GM23338 (cell line): ENCODE measurements around the gene PHTF1. TPM values are rescaled to one million over a fixed set of nuclear protein-coding genes. Genes with fewer than 3 reads are reported as not detected.

Source experiments
- ATAC-seq: fragments of 200-7000 bp; cut with Tn5 transposase; 3 replicates; pipeline ENCODE4 v1.9.1; 2020
- DNase-seq: peaks from one replicate; pipeline ENCODE4 v3.0.0-alpha.2; 2015; ENCODE audit warnings: low spot score
- H2AFZ ChIP-seq: fragments of 200-600 bp; sonication (generic); 2 replicates; pipeline ENCODE4 v1.8.0; 2016; ENCODE audit warnings: antibody characterized with exemption, mild to moderate bottlenecking, moderate library complexity
- H3F3A ChIP-seq: fragments of 200-600 bp; sonication (generic); replicated peaks from 2 replicates; pipeline ENCODE4 v1.8.0; 2017; ENCODE audit warnings: antibody characterized with exemption, mixed run types, low read depth
- H3K27ac ChIP-seq: fragments of 200-600 bp; sonication (generic); 2 replicates; pipeline ENCODE4 v1.6.1; 2016; ENCODE audit warnings: low read depth
- H3K27me3 ChIP-seq: fragments of 200-600 bp; sonication (generic); 2 replicates; pipeline ENCODE4 v1.8.0; 2016; ENCODE audit warnings: mild to moderate bottlenecking, mixed run types, moderate library complexity; ENCODE audit not compliant: insufficient read depth
- H3K36me3 ChIP-seq: fragments of 200-600 bp; sonication (generic); 2 replicates; pipeline ENCODE4 v1.8.0; 2016; ENCODE audit warnings: mild to moderate bottlenecking; ENCODE audit not compliant: insufficient read depth
- H3K4me1 ChIP-seq: fragments of 200-600 bp; sonication (generic); 2 replicates; pipeline ENCODE4 v1.8.0; 2016; ENCODE audit warnings: mild to moderate bottlenecking, moderate library complexity; ENCODE audit not compliant: insufficient read depth
- H3K4me2 ChIP-seq: fragments of 200-600 bp; sonication (generic); 2 replicates; pipeline ENCODE4 v1.7.1; 2017; ENCODE audit warnings: mixed run types
- H3K4me3 ChIP-seq: fragments of 200-600 bp; sonication (generic); 2 replicates; pipeline ENCODE4 v1.6.1; 2016; ENCODE audit warnings: mixed run types
- H3K79me2 ChIP-seq: fragments of 200-600 bp; sonication (generic); replicated peaks from 2 replicates; pipeline ENCODE4 v1.8.0; 2017; ENCODE audit warnings: mild to moderate bottlenecking; ENCODE audit not compliant: insufficient read depth
- H3K9me2 ChIP-seq: fragments of 200-600 bp; sonication (generic); 2 replicates; pipeline ENCODE4 v1.8.0; 2017; ENCODE audit not compliant: insufficient read depth
- H4K20me1 ChIP-seq: fragments of 200-600 bp; sonication (generic); replicated peaks from 2 replicates; pipeline ENCODE4 v1.8.0; 2017; ENCODE audit warnings: mild to moderate bottlenecking; ENCODE audit not compliant: insufficient read depth
- H3K27ac Mint-ChIP-seq: 2 replicates; pipeline ENCODE4 v1.8.0; 2020; ENCODE audit warnings: inconsistent platforms, mild to moderate bottlenecking, moderate library complexity, mixed read lengths
- H3K27me3 Mint-ChIP-seq: 3 replicates; pipeline ENCODE4 v1.8.0; 2022; ENCODE audit warnings: low read depth, mild to moderate bottlenecking, moderate library complexity, mixed read lengths, inconsistent platforms; ENCODE audit not compliant: insufficient read depth, poor library complexity
- H3K36me3 Mint-ChIP-seq: 3 replicates; pipeline ENCODE4 v1.8.0; 2021; ENCODE audit warnings: low read depth, mild to moderate bottlenecking, inconsistent platforms, moderate library complexity, mixed read lengths
- H3K4me1 Mint-ChIP-seq: 3 replicates; pipeline ENCODE4 v1.8.0; 2020; ENCODE audit warnings: mild to moderate bottlenecking, inconsistent platforms, mixed read lengths
- H3K4me3 Mint-ChIP-seq: 3 replicates; pipeline ENCODE4 v1.8.0; 2021; ENCODE audit warnings: moderate library complexity, mild to moderate bottlenecking, inconsistent platforms, mixed read lengths
- H3K9me3 Mint-ChIP-seq: 3 replicates; pipeline ENCODE4 v1.8.0; 2020; ENCODE audit warnings: moderate library complexity, mild to moderate bottlenecking, inconsistent platforms, mixed read lengths
- CREB1 ChIP-seq: fragments of 250-450 bp; sonication (Bioruptor Pico); IDR thresholded peaks from 2 replicates; pipeline ENCODE4 v1.5.0; 2020; ENCODE audit warnings: low read depth, mild to moderate bottlenecking, moderate library complexity
- ETS1 ChIP-seq: IDR thresholded peaks from 2 replicates; pipeline ENCODE4 v1.6.1; 2016; ENCODE audit warnings: antibody characterized with exemption
- EZH2 ChIP-seq: fragments of 200-600 bp; sonication (generic); IDR thresholded peaks from one replicate; pipeline ENCODE4 v1.8.0; 2017; ENCODE audit warnings: antibody characterized with exemption, mild to moderate bottlenecking, low read depth; ENCODE audit not compliant: unreplicated experiment
- EZH2phosphoT487 ChIP-seq: fragments of 200-600 bp; sonication (generic); IDR thresholded peaks from one replicate; pipeline ENCODE4 v1.8.1; 2018; ENCODE audit warnings: antibody characterized with exemption; ENCODE audit not compliant: unreplicated experiment
- JUNB ChIP-seq: IDR thresholded peaks from one replicate; pipeline ENCODE4 v1.6.1; 2016; ENCODE audit warnings: antibody characterized with exemption; ENCODE audit not compliant: unreplicated experiment
- NANOG ChIP-seq: IDR thresholded peaks from 2 replicates; pipeline ENCODE4 v1.6.1; 2016; ENCODE audit warnings: antibody characterized with exemption, borderline replicate concordance
- POLR2AphosphoS5 ChIP-seq: IDR thresholded peaks from 2 replicates; pipeline ENCODE4 v1.6.1; 2016; ENCODE audit warnings: antibody characterized with exemption, low read depth
- REST ChIP-seq: IDR thresholded peaks from one replicate; pipeline ENCODE4 v1.6.1; 2018; ENCODE audit warnings: antibody characterized with exemption; ENCODE audit not compliant: unreplicated experiment
- STAT1 ChIP-seq: IDR thresholded peaks from one replicate; pipeline ENCODE4 v1.6.1; 2016; ENCODE audit warnings: antibody characterized with exemption; ENCODE audit not compliant: unreplicated experiment
- ZNF114 ChIP-seq: fragments of 250-450 bp; sonication (Bioruptor Pico); IDR thresholded peaks from 2 replicates; pipeline ENCODE4 v1.5.0; 2020; ENCODE audit warnings: mild to moderate bottlenecking, moderate library complexity
- ZNF331 ChIP-seq: fragments of 250-450 bp; sonication (Bioruptor Pico); IDR thresholded peaks from 2 replicates; pipeline ENCODE4 v1.5.0; 2020; ENCODE audit warnings: low read depth, mild to moderate bottlenecking, moderate library complexity
- ZNF462 ChIP-seq: fragments of 250-450 bp; sonication (Bioruptor Pico); IDR thresholded peaks from 2 replicates; pipeline ENCODE4 v1.5.0; 2020; ENCODE audit warnings: mild to moderate bottlenecking, moderate library complexity
- polyA plus RNA-seq: library from polyadenylated mRNA; unstranded; fragments of >200 nt; fragmentation: Nextera tagmentation; extraction: Ambion mirVana; gene quantifications from 2 replicates; pipeline ENCODE4 v1.2.1, GENCODE V29; 2016
- total RNA-seq: library from RNA; depleted of rRNA; stranded (reverse); fragments of >200 nt; shearing (Covaris generic); gene quantifications from 2 replicates; pipeline ENCODE4 v1.2.3, GENCODE V29; 2014
- TF ChIP-seq, protein P1 (sequence below), 2 experiments: fragments of 200-600 bp in 1 of 2; sonication (generic) in 1 of 2; conservative IDR thresholded peaks; 2 replicates each; pipeline versions ENCODE4 v1.5.1 to v1.6.1; 2016 to 2017; ENCODE audit warnings: antibody characterized with exemption in 2 of 2, low read depth in 2 of 2, mild to moderate bottlenecking in 2 of 2, moderate library complexity in 1 of 2

The PHTF1 gene
- total and polyA plus RNA-seq, 2 experiments from 2014 or later, result 19.1 to 21.6 TPM

- Histone ChIP-seq H3F3A (no peaks in the 10 kb centered on the region), H3K27ac (no peak overlapping the region), H4K20me1 (peaks cover 3% of the 10 kb centered on the region; the same call in 1 of the 2 replicates), H2AFZ (no peak overlapping the region), H3K4me1 (no peaks in the 10 kb centered on the region), H3K27me3 (no peaks in the 10 kb centered on the region), H3K9me2 (no peaks in the 10 kb centered on the region), H3K36me3 (peaks cover 5% of the 10 kb centered on the region; the same call in 1 of the 2 replicates), H3K4me3 (no peak overlapping the region), H3K79me2 (peaks cover 3% of the 10 kb centered on the region; the same call in 1 of the 2 replicates), H3K4me2 (no peak overlapping the region)
- Mint-ChIP-seq H3K27ac (no peak overlapping the region), H3K27me3 (no peaks in the 10 kb centered on the region), H3K36me3 (peaks cover 48% of the 10 kb centered on the region), H3K9me3 (peaks cover 7% of the 10 kb centered on the region; the same call in 1 of the 3 replicates), H3K4me3 (no peak overlapping the region), H3K4me1 (no peaks in the 10 kb centered on the region)
- TF ChIP-seq NANOG (no peak), STAT1 (no peak), JUNB (no peak), POLR2AphosphoS5 (no peak), ZNF114 (CRISPR knock-in tag) (no peak), REST (no peak), EZH2 (no peak), EZH2phosphoT487 (no peak), CREB1 (no peak), ZNF462 (CRISPR knock-in tag) (no peak), ETS1 (no peak), ZNF331 (no peak)
- TF ChIP-seq, protein P1, sequence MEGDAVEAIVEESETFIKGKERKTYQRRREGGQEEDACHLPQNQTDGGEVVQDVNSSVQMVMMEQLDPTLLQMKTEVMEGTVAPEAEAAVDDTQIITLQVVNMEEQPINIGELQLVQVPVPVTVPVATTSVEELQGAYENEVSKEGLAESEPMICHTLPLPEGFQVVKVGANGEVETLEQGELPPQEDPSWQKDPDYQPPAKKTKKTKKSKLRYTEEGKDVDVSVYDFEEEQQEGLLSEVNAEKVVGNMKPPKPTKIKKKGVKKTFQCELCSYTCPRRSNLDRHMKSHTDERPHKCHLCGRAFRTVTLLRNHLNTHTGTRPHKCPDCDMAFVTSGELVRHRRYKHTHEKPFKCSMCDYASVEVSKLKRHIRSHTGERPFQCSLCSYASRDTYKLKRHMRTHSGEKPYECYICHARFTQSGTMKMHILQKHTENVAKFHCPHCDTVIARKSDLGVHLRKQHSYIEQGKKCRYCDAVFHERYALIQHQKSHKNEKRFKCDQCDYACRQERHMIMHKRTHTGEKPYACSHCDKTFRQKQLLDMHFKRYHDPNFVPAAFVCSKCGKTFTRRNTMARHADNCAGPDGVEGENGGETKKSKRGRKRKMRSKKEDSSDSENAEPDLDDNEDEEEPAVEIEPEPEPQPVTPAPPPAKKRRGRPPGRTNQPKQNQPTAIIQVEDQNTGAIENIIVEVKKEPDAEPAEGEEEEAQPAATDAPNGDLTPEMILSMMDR (conservative IDR thresholded peaks at IDR 0.05; ENCODE audit: low read depth in 2 of 2), result no peak
- ATAC-seq (no peak), DNase-seq (no peak)
Measured at GRCh38 chr1:113749402-113749801, 9.9 kb downstream of the PHTF1 start.
